Peyer's patch (tissue), 4 donors: ENCODE data around the gene WFS1.

Experiments used
- CTCF ChIP-seq, 6 experiments: fragments of 450-650 bp in 4 of 6; fragments of 200-600 bp in 2 of 6; sonication (generic) in 1 of 6; IDR thresholded peaks; one replicate each; pipeline ENCODE4 v1.5.1; 2017 to 2019; ENCODE audit warnings: antibody characterized with exemption in 6 of 6, mild to moderate bottlenecking in 3 of 6, moderate library complexity in 1 of 6
- POLR2A ChIP-seq, 2 donors: fragments of 450-650 bp; IDR thresholded peaks; one replicate each; pipeline ENCODE4 v1.5.1; 2017; ENCODE audit warnings: antibody characterized with exemption in 2 of 2, mild to moderate bottlenecking in 2 of 2, moderate library complexity in 2 of 2

DNA sequence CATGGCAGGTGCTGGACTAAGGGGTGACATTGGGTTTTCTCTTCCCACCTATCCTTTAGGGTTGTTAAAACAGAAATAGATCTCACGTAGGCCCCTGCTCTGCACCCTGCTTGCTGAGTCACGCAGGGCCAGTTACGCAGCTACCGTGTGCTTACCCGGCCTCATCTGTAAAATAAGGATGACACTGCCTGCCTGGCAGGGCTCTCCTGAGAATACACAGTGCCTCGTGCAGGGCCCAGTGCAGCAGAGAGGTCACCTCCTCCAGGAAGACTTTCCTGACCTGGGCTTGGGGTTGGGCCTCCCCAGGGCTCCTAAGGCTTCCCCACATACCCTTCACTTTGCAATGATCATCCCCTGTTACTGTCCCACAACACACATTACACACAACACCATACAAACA, 35.7 kb upstream of the WFS1 start:
- TF ChIP-seq POLR2A (IDR thresholded peaks at IDR 0.05) (no peak), CTCF (IDR thresholded peaks at IDR 0.05) (no peak)
